PC-9 (cell line): Measurements from ENCODE around the gene KIAA0586. TPM values are rescaled to one million over a fixed set of nuclear protein-coding genes. Genes with fewer than 3 reads are reported as not detected.
"Not testable (repeated sequence)": the region's sequence is repeated elsewhere in the genome, so short reads cannot be mapped to it uniquely, and the experiment has no call there.

Experiments used
- BruUV-seq: library from RNA; stranded (reverse); fragments of 400-500 nt; replicated peaks from 2 replicates; lab custom pipeline; 2021; lab: Mats Ljungman, UMichigan
- CTCF ChIA-PET: fragments of 300-600 bp; sonication (Branson Sonifier 250); formaldehyde crosslinking; loops from one replicate; lab custom pipeline; 2022; ENCODE audit warnings: antibody characterized with exemption; lab: Charles Lee
- POLR2A ChIA-PET: fragments of 300-600 bp; sonication (Branson Sonifier 250); formaldehyde crosslinking; loops from one replicate; lab custom pipeline; 2022; ENCODE audit warnings: antibody characterized with exemption; ENCODE audit not compliant: unreplicated experiment; lab: Charles Lee
- DNase-seq, 2 experiments: peaks; one replicate each; pipeline versions ENCODE4 v3.0.0 to v3.0.0-alpha.2; 2015 to 2022; ENCODE audit warnings: mixed read lengths in 1 of 2
- H2AFZ ChIP-seq: fragments of 200-600 bp; sonication (generic); 2 replicates; pipeline ENCODE4 v1.8.1; 2017; ENCODE audit warnings: antibody characterized with exemption
- H3F3A ChIP-seq: fragments of 200-600 bp; sonication (generic); 2 replicates; pipeline ENCODE4 v1.8.1; 2017; ENCODE audit warnings: antibody characterized with exemption, mild to moderate bottlenecking, low read depth; ENCODE audit not compliant: insufficient read depth
- H3K27ac ChIP-seq: fragments of 200-600 bp; sonication (generic); 2 replicates; pipeline ENCODE4 v1.6.1; 2016; ENCODE audit warnings: mixed run types
- H3K27me3 ChIP-seq: fragments of 200-600 bp; sonication (generic); 2 replicates; pipeline ENCODE4 v1.6.1; 2016; ENCODE audit warnings: low read depth, mixed run types; ENCODE audit not compliant: insufficient read depth
- H3K36me3 ChIP-seq: fragments of 200-600 bp; sonication (generic); 2 replicates; pipeline ENCODE4 v1.6.1; 2016; ENCODE audit warnings: low read depth, mixed run types
- H3K4me1 ChIP-seq: fragments of 200-600 bp; sonication (generic); replicated peaks from 2 replicates; pipeline ENCODE4 v1.6.1; 2016; ENCODE audit warnings: mixed run types; ENCODE audit not compliant: insufficient read depth
- H3K4me2 ChIP-seq: fragments of 200-600 bp; sonication (generic); 2 replicates; pipeline ENCODE4 v1.6.1; 2017; ENCODE audit warnings: mixed run types
- H3K4me3 ChIP-seq: fragments of 200-600 bp; sonication (generic); 2 replicates; pipeline ENCODE4 v1.6.1; 2016; ENCODE audit warnings: mixed run types
- H3K79me2 ChIP-seq: fragments of 200-600 bp; sonication (generic); 2 replicates; pipeline ENCODE4 v1.6.1; 2017; ENCODE audit warnings: low read depth, mixed run types
- H3K9me2 ChIP-seq: fragments of 200-600 bp; sonication (generic); 2 replicates; pipeline ENCODE4 v1.8.1; 2017; ENCODE audit warnings: mild to moderate bottlenecking; ENCODE audit not compliant: insufficient read depth
- H3K9me3 ChIP-seq: fragments of 200-600 bp; sonication (generic); 2 replicates; pipeline ENCODE4 v1.8.1; 2016; ENCODE audit warnings: low read depth; ENCODE audit not compliant: insufficient read depth
- H4K20me1 ChIP-seq: fragments of 200-600 bp; sonication (generic); 2 replicates; pipeline ENCODE4 v1.8.1; 2017; ENCODE audit not compliant: insufficient read depth
- CTCF ChIP-seq: fragments of 200-600 bp; sonication (generic); conservative IDR thresholded peaks from 2 replicates; pipeline ENCODE4 v1.6.1; 2017; ENCODE audit warnings: mixed run types, antibody characterized with exemption, mild to moderate bottlenecking, moderate library complexity
- EZH2 ChIP-seq: fragments of 200-600 bp; sonication (generic); IDR thresholded peaks from 2 replicates; pipeline ENCODE4 v1.8.0; 2017; ENCODE audit warnings: antibody characterized with exemption, low read depth
- intact Hi-C: fragments of 100-400 bp; cut with micrococcal nuclease; formaldehyde crosslinking; loops from one replicate; pipeline ENCODE4 v1.10.0; 2022; ENCODE audit not compliant: unreplicated experiment
- total RNA-seq: library from RNA; stranded (reverse); gene quantifications from 2 replicates; pipeline ENCODE4 v1.2.3, GENCODE V29; 2021

The KIAA0586 gene
- total RNA-seq, 1 experiment from 2014 or later = 20.4 TPM

GRCh38 chr14:58513272-58513671 lies 85.8 kb downstream of the KIAA0586 start:
- DNase-seq = no peak
- intact Hi-C loops = no loop called here
- Histone ChIP-seq H4K20me1 (no peaks in the 10 kb centered on the region), H3K27ac (no peak overlapping the region), H3K4me1 (no peaks in the 10 kb centered on the region), H3K9me3 (0 out of 2 replicates have a peak, but pooled peaks cover 3% of the 10 kb centered on the region), H3K27me3 (no peaks in the 10 kb centered on the region), H2AFZ (no peak overlapping the region), H3K79me2 (no peaks in the 10 kb centered on the region), H3K36me3 (no peaks in the 10 kb centered on the region), H3K9me2 (no peaks in the 10 kb centered on the region), H3F3A (no peaks in the 10 kb centered on the region), H3K4me2 (no peak overlapping the region), H3K4me3 (no peak overlapping the region)
- CTCF ChIA-PET = no interaction called here
- TF ChIP-seq CTCF (no peak), EZH2 (no peak)
- BruUV-seq = no TSS peak
- POLR2A ChIA-PET = no interaction called here

GRCh38 chr14:58517592-58517991 lies 90.1 kb downstream of the KIAA0586 start:
- no peak overlapping the region for H3K27ac ChIP-seq
- POLR2A ChIA-PET = no interaction called here

GRCh38 chr14:58525691-58526090 lies 98.2 kb downstream of the KIAA0586 start:
- BruUV-seq, CTCF ChIA-PET: not testable (repeated sequence)

More at GRCh38 chr14:58517592-58517991, 90.1 kb downstream of the KIAA0586 start:
- no peak for DNase-seq
- H3K4me2 ChIP-seq = no peak overlapping the region
- no peak overlapping the region for H3K4me3 ChIP-seq
- H2AFZ ChIP-seq = no peak overlapping the region
- intact Hi-C loops = no loop called here
- H3K27me3 ChIP-seq = no peaks in the 10 kb centered on the region
- BruUV-seq = no TSS peak
- H3F3A ChIP-seq = no peaks in the 10 kb centered on the region
- no peaks in the 10 kb centered on the region for H3K4me1 ChIP-seq
- CTCF ChIA-PET = no interaction called here
- H3K9me2 ChIP-seq = no peaks in the 10 kb centered on the region
- no peaks in the 10 kb centered on the region for H3K79me2 ChIP-seq
- H4K20me1 ChIP-seq = no peaks in the 10 kb centered on the region
- H3K9me3 ChIP-seq = 0 out of 2 replicates have a peak, but pooled peaks cover 3% of the 10 kb centered on the region
- TF ChIP-seq CTCF = no peak
- no peak for TF ChIP-seq EZH2
- no peaks in the 10 kb centered on the region for H3K36me3 ChIP-seq

GRCh38 chr14:58533446-58533845 lies 105.9 kb downstream of the KIAA0586 start:
- Histone ChIP-seq H3K27me3 (no peaks in the 10 kb centered on the region), H3K79me2 (no peaks in the 10 kb centered on the region), H3F3A (no peaks in the 10 kb centered on the region), H3K4me3 (no peak overlapping the region), H2AFZ (no peak overlapping the region), H3K9me3 (no peaks in the 10 kb centered on the region), H3K27ac (no peak overlapping the region), H3K4me1 (no peaks in the 10 kb centered on the region), H3K36me3 (no peaks in the 10 kb centered on the region), H3K4me2 (no peak overlapping the region), H3K9me2 (no peaks in the 10 kb centered on the region), H4K20me1 (no peaks in the 10 kb centered on the region)
- POLR2A ChIA-PET = no interaction called here
- no TSS peak for BruUV-seq
- CTCF ChIA-PET = no interaction called here
- intact Hi-C loops = no loop called here
- TF ChIP-seq CTCF (no peak), EZH2 (no peak)
- DNase-seq = no peak

More at GRCh38 chr14:58525691-58526090, 98.2 kb downstream of the KIAA0586 start:
- H3K27me3 ChIP-seq, H3K79me2 ChIP-seq, H2AFZ ChIP-seq, H3K27ac ChIP-seq, H3K36me3 ChIP-seq, H3K4me3 ChIP-seq, H3K9me3 ChIP-seq, H3K4me2 ChIP-seq, DNase-seq, H4K20me1 ChIP-seq, H3K4me1 ChIP-seq, POLR2A ChIA-PET, intact Hi-C loops, H3K9me2 ChIP-seq, H3F3A ChIP-seq: not testable (repeated sequence)
